DMS153 treated with DMSO at 0.1 percent for 48 hours (cell line): ENCODE data around the gene VPS13D.
"Not testable (repeated sequence)": the region's sequence is repeated elsewhere in the genome, so short reads cannot be mapped to it uniquely, and the experiment has no call there.

Source experiments
- DNase-seq: peaks from one replicate; lab custom pipeline; 2025; ENCODE audit not compliant: unreplicated experiment; lab: John Stamatoyannopoulos, UW

Gene VPS13D

GRCh38 chr1:12200208-12200607 lies 29.6 kb upstream of the VPS13D start:
- DNase-seq = no peak

- no peak for DNase-seq
Observed at GRCh38 chr1:12201352-12202189, 28.3 kb upstream of the VPS13D start.

- no peak for DNase-seq
Observed at GRCh38 chr1:12202190-12202497, 27.7 kb upstream of the VPS13D start.

- DNase-seq = no peak
Observed at GRCh38 chr1:12202577-12202976, 27.3 kb upstream of the VPS13D start.

GRCh38 chr1:12203216-12204007 lies 26.4 kb upstream of the VPS13D start:
- DNase-seq = no peak

GRCh38 chr1:12204140-12204539 lies 25.7 kb upstream of the VPS13D start:
- no peak for DNase-seq

- DNase-seq = no peak
Observed at GRCh38 chr1:12204754-12205658, 24.8 kb upstream of the VPS13D start.

- DNase-seq = no peak
Observed at GRCh38 chr1:12206238-12206637, 23.6 kb upstream of the VPS13D start.

GRCh38 chr1:12206792-12207424 lies 22.9 kb upstream of the VPS13D start:
- no peak for DNase-seq

GRCh38 chr1:12208271-12208670 lies 21.6 kb upstream of the VPS13D start:
- no peak for DNase-seq

- peak; percentile 88 for DNase-seq
Observed at GRCh38 chr1:12208764-12209494, 20.9 kb upstream of the VPS13D start.

GRCh38 chr1:12209495-12209832 lies 20.4 kb upstream of the VPS13D start:
- no peak for DNase-seq

GRCh38 chr1:12215118-12215961 lies 14.5 kb upstream of the VPS13D start:
- DNase-seq = no peak

- no peak for DNase-seq
Observed at GRCh38 chr1:12219800-12220199, 10.0 kb upstream of the VPS13D start.

GRCh38 chr1:12220890-12221289 lies 8.9 kb upstream of the VPS13D start:
- DNase-seq = no peak

- not testable (repeated sequence) for DNase-seq
Observed at GRCh38 chr1:12222700-12223099, 7.1 kb upstream of the VPS13D start.

GRCh38 chr1:12224092-12224491 lies 5.7 kb upstream of the VPS13D start:
- DNase-seq = not testable (repeated sequence)

GRCh38 chr1:12228979-12229378 lies 851 bp upstream of the VPS13D start:
- no peak for DNase-seq

GRCh38 chr1:12229386-12229834 lies 420 bp upstream of the VPS13D start:
- DNase-seq = no peak
